A673 (cell line): Measurements from ENCODE around the gene ASXL1. TPM values are rescaled to one million over a fixed set of nuclear protein-coding genes. Genes with fewer than 3 reads are reported as not detected.
A peak's percentile ranks its signal among the peaks of the same experiment; 100 is the strongest.

Experiments
- BruUV-seq: library from RNA; stranded (reverse); fragments of 400-500 nt; replicated peaks from 2 replicates; lab custom pipeline; 2021; lab: Mats Ljungman, UMichigan
- CTCF ChIA-PET: fragments of 300-600 bp; sonication (Branson Sonifier 250); formaldehyde crosslinking; loops from one replicate; lab custom pipeline; 2022; ENCODE audit warnings: antibody characterized with exemption; lab: Charles Lee
- POLR2A ChIA-PET: fragments of 300-600 bp; sonication (Branson Sonifier 250); formaldehyde crosslinking; loops from one replicate; lab custom pipeline; 2022; ENCODE audit warnings: antibody characterized with exemption; ENCODE audit not compliant: low non-redundant PET; lab: Charles Lee
- DNase-seq: peaks from one replicate; pipeline ENCODE4 v3.0.0-alpha.2; 2015; ENCODE audit warnings: low spot score
- H3K27ac ChIP-seq: fragments of 200-600 bp; sonication (generic); 2 replicates; pipeline ENCODE4 v1.5.1; 2016; ENCODE audit warnings: mixed run types, low read depth, mild to moderate bottlenecking, mixed read lengths, antibody characterized with exemption, low read length; ENCODE audit not compliant: poor library complexity, severe bottlenecking
- H3K27me3 ChIP-seq: fragments of 200-600 bp; sonication (generic); replicated peaks from 2 replicates; pipeline ENCODE4 v1.6.1; 2017; ENCODE audit warnings: mixed run types, low read depth, mild to moderate bottlenecking, mixed read lengths, antibody characterized with exemption, low read length; ENCODE audit not compliant: insufficient read depth, poor library complexity
- H3K36me3 ChIP-seq: fragments of 200-600 bp; sonication (generic); 2 replicates; pipeline ENCODE4 v1.6.1; 2016; ENCODE audit warnings: mixed run types, mild to moderate bottlenecking, mixed read lengths, antibody characterized with exemption, low read length; ENCODE audit not compliant: insufficient read depth, poor library complexity, severe bottlenecking
- H3K4me1 ChIP-seq: fragments of 200-600 bp; sonication (generic); 2 replicates; pipeline ENCODE4 v1.6.1; 2017; ENCODE audit warnings: mixed run types, mild to moderate bottlenecking, mixed read lengths, antibody characterized with exemption, low read length; ENCODE audit not compliant: insufficient read depth, poor library complexity, severe bottlenecking
- H3K4me3 ChIP-seq: fragments of 200-600 bp; sonication (generic); 2 replicates; pipeline ENCODE4 v1.5.1; 2016; ENCODE audit warnings: low read depth, mixed run types, mild to moderate bottlenecking, mixed read lengths, low read length; ENCODE audit not compliant: poor library complexity, severe bottlenecking
- H3K9me3 ChIP-seq: fragments of 200-600 bp; sonication (generic); 2 replicates; pipeline ENCODE4 v1.6.1; 2016; ENCODE audit warnings: mixed run types, low read depth, mild to moderate bottlenecking, mixed read lengths, antibody characterized with exemption, low read length; ENCODE audit not compliant: poor library complexity, severe bottlenecking
- CTCF ChIP-seq: fragments of 300-800, 200-600 bp; sonication (generic); conservative IDR thresholded peaks from 2 replicates; pipeline ENCODE4 v1.5.1; 2017; ENCODE audit warnings: low read depth, mild to moderate bottlenecking, antibody characterized with exemption, low read length, moderate library complexity, mixed read lengths
- EZH2 ChIP-seq: fragments of 200-600 bp; sonication (generic); IDR thresholded peaks from 2 replicates; pipeline ENCODE4 v1.6.1; 2017; ENCODE audit warnings: borderline replicate concordance, low read depth, mild to moderate bottlenecking, mixed read lengths, antibody characterized with exemption, low read length; ENCODE audit not compliant: poor library complexity, severe bottlenecking
- intact Hi-C: fragments of 100-400 bp; cut with micrococcal nuclease; formaldehyde crosslinking; loops from one replicate; pipeline ENCODE4 v1.10.0; 2022; ENCODE audit not compliant: unreplicated experiment
- total RNA-seq: library from RNA; stranded (reverse); gene quantifications from 2 replicates; pipeline ENCODE4 v1.2.3, GENCODE V29; 2021

ASXL1 gene
- total RNA-seq, 1 experiment from 2014 or later, result 101 TPM

GRCh38 chr20:32391003-32391402, 32.9 kb downstream of the ASXL1 start:
- H3K9me3 ChIP-seq, result no peaks in the 10 kb centered on the region
- TF ChIP-seq CTCF (no peak), EZH2 (no peak)
- no peaks in the 10 kb centered on the region for H3K27me3 ChIP-seq
- no peak for DNase-seq
- H3K36me3 ChIP-seq, result peaks cover 9% of the 10 kb centered on the region
- BruUV-seq, result no TSS peak
- intact Hi-C loops, result no loop called here
- H3K4me3 ChIP-seq, result no peak overlapping the region
- no peak overlapping the region for H3K27ac ChIP-seq
- H3K4me1 ChIP-seq, result no peaks in the 10 kb centered on the region
- POLR2A ChIA-PET, result no interaction called here
- CTCF ChIA-PET, result no interaction called here

- H3K9me3 ChIP-seq, result no peaks in the 10 kb centered on the region
- BruUV-seq, result no TSS peak
- POLR2A ChIA-PET, result no interaction called here
Measured at GRCh38 chr20:32395066-32395465, 36.9 kb downstream of the ASXL1 start.

GRCh38 chr20:32396646-32397160, 38.6 kb downstream of the ASXL1 start:
- H3K4me1 ChIP-seq, result no peaks in the 10 kb centered on the region
- no peaks in the 10 kb centered on the region for H3K27me3 ChIP-seq
- H3K9me3 ChIP-seq, result no peaks in the 10 kb centered on the region
- intact Hi-C loops, result no loop called here
- ChIA-PET POLR2A (no interaction called here), CTCF (no interaction called here)
- BruUV-seq, result no TSS peak
- no peak for DNase-seq
- peak overlapping the region; percentile 40 for H3K27ac ChIP-seq
- H3K4me3 ChIP-seq, result no peak overlapping the region
- TF ChIP-seq CTCF (no peak), EZH2 (no peak)
- H3K36me3 ChIP-seq, result no peaks in the 10 kb centered on the region

More at GRCh38 chr20:32395066-32395465, 36.9 kb downstream of the ASXL1 start:
- no peak overlapping the region for H3K27ac ChIP-seq
- no peak overlapping the region for H3K4me3 ChIP-seq
- no peaks in the 10 kb centered on the region for H3K4me1 ChIP-seq
- H3K36me3 ChIP-seq, result peaks cover 9% of the 10 kb centered on the region
- intact Hi-C loops, result no loop called here
- no peak for DNase-seq
- CTCF ChIA-PET, result interaction anchor here (0.6 kb wide), 1 partner anchor 12 kb away, joined by 4 read pairs; no protein-coding TSS in a partner anchor
- no peak for TF ChIP-seq CTCF
- TF ChIP-seq EZH2, result no peak
- no peaks in the 10 kb centered on the region for H3K27me3 ChIP-seq
